Epithelial cell of esophagus (primary cell): ENCODE measurements around the gene DPP6.

ENCODE experiments used
- DNase-seq: peaks from one replicate; pipeline ENCODE4 v3.0.0; 2010; ENCODE audit warnings: low read depth
- H3K4me3 ChIP-seq: 2 replicates; pipeline ENCODE4 v1.5.1; 2011; ENCODE audit warnings: mild to moderate bottlenecking, low read length, control low read depth
- TF ChIP-seq, protein P1 (sequence below): IDR thresholded peaks from 2 replicates; pipeline ENCODE4 v1.5.1; 2011; ENCODE audit warnings: low read depth, mild to moderate bottlenecking, low read length, control low read depth, inconsistent platforms; ENCODE audit not compliant: insufficient read depth; ENCODE audit errors: missing control alignments

Gene DPP6

DNA sequence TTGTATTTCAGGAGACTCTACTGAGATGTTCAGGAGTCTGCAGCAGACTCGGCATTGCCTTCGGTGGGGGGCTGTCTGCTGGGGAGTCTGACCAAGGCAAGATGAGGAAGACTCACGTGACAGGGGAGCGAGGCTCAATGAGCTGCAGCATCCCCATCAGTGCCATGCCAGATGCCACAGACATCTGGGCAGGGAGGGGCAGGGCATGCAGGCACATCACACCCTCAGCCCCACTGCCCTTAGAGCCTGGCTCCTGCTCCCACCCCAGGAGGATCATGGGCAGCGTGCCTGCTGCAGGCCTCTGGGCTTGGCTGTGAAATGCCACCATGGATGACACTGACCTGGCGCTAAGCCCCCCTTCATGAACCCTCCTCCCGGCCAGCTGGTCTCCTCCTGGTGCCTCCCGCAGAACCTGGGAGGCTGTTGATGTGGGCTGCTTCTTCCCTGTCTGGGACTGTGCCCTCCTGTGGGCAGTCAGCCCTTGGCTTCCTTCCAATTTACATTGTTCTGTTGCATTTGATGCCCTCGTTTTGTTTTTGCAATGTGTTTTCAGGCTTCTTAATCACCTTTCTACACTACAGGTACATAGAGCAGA lies 715.7 kb downstream of the DPP6 start:
- DNase-seq, result no peak
- TF ChIP-seq, protein P1, sequence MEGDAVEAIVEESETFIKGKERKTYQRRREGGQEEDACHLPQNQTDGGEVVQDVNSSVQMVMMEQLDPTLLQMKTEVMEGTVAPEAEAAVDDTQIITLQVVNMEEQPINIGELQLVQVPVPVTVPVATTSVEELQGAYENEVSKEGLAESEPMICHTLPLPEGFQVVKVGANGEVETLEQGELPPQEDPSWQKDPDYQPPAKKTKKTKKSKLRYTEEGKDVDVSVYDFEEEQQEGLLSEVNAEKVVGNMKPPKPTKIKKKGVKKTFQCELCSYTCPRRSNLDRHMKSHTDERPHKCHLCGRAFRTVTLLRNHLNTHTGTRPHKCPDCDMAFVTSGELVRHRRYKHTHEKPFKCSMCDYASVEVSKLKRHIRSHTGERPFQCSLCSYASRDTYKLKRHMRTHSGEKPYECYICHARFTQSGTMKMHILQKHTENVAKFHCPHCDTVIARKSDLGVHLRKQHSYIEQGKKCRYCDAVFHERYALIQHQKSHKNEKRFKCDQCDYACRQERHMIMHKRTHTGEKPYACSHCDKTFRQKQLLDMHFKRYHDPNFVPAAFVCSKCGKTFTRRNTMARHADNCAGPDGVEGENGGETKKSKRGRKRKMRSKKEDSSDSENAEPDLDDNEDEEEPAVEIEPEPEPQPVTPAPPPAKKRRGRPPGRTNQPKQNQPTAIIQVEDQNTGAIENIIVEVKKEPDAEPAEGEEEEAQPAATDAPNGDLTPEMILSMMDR, result no peak
- H3K4me3 ChIP-seq, result no peak overlapping the region

DNA sequence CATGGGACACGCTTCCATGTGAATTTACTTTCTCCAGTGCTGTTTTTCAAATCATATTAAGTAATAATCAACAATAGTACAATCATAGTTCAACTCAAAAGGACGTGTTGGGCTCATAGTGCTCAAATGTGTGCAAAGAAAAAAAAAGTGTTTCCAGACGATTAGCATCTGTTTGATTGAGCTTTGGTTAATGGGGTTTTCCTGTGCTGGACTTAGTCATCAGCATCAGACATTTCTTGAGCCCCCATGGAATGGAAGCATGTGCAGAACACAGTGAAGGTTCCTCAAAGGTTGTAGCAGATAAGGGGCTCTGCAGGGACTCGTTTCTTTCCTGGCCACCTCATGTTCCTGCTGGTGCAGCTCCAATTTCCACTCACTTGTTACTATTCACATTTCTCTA lies 716.8 kb downstream of the DPP6 start:
- TF ChIP-seq, protein P1, result no peak
- DNase-seq, result no peak
- no peak overlapping the region for H3K4me3 ChIP-seq

DNA sequence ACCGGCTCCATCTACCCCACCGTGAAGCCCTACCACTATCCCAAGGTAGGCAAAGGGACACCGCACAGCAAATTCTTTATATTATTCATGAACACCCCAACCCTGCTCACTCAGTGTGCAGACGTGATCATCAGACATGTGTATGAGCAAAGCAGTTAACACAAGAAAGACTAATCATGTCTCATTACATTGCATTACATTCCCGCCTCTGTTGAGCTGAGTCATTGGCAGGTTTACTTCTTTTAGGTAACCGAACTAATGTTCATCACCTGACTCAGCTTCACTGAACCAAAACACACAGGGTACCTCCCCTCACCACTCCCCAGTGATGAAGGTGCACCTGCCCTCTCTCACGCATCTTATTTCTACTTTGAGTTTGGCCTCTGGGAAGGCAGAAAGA lies 717.3 kb downstream of the DPP6 start:
- TF ChIP-seq, protein P1, result no peak
- no peak overlapping the region for H3K4me3 ChIP-seq
- no peak for DNase-seq

DNA sequence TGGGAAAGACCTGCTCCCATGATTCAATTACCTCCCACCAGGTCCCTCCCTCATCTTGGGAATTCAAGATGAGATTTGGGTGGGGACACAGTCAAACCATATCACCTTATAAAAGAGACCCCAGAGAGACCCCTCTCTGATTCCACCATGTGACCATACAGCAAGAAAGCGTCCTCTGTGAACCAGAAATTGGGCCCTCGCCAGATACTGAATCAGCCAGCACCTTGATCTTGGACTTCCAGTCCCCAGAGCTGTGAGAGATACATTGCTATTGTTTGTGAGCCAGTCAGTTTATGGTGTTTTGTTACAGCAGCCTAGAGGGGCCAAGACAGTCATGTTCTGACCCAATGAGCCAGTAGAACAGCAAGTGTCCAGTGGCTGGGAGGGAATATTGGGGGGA lies 718.2 kb downstream of the DPP6 start:
- TF ChIP-seq, protein P1, result no peak
- H3K4me3 ChIP-seq, result no peak overlapping the region
- DNase-seq, result no peak

DNA sequence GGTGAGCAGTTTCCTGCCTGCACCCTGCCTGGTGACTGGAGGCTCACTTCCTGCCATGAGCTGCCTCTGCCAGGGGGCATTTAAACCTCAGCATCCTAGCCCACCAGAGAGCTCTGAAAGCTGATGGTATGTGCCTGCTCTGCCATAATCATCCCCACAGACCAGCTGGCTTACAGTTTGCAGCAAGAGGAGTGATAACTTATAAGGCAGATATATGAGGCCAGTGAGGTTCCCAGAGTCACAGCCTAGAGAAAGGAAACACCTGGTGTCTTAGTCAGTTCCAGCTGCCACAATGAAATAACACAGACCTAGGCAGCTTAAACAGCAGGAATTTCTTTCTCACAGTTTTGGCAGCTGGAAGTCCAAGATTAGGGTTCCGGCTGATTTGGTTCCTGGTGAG lies 718.8 kb downstream of the DPP6 start:
- no peak for DNase-seq
- TF ChIP-seq, protein P1, result no peak
- H3K4me3 ChIP-seq, result no peak overlapping the region

DNA sequence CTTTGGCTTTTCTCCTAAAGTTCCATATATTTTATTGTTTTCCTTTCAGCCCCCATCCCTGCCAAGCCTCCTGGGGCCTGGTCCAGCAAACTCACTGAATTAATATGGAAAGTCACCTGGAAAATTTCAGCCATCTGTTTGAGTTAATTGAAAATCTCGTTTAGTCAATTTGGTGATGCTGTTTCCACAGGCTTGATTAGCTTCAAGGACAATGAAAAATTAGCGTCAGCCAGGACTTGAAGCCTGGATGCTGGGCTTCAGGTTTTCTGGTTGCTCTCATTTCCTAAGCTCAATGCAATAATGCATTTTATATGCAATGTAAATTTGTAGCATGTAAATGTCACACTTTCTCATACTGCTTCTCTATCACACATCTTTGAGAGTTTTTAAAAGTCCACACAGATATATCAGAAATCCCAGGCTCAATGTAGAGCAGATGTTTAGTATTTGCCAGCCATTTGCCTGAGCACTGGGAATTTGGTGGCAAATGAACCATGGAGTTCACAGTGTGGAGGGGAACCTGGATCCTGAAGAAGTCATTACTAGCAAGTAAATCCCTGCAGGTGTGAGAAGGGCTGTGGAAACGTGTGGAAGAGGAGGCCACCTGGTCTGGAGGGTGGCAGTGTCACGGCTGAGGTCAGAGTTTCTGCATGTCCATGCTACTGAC lies 722.2 kb downstream of the DPP6 start:
- H3K4me3 ChIP-seq, result no peak overlapping the region
- TF ChIP-seq, protein P1, result no peak
- DNase-seq, result no peak

DNA sequence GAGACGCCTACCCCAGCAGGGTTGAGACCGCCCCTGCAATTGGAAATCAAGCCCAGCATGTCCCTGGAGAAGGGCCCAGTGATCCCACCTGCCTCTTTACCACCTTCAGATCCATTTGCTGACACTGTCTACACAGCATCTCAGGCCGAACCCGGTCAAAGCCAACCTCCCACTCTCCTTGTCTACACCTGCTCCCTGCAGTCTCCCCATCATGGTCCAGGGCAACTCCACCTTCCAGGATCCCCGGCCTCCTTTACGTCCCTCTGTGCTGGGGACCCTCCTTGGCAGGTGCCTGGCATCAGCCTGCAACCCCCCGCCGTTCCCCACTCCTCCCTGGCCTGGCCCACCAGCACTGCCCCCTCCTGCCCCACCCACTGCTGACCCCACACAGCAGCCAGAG lies 723.5 kb downstream of the DPP6 start:
- no peak overlapping the region for H3K4me3 ChIP-seq
- DNase-seq, result no peak
- TF ChIP-seq, protein P1, result no peak
